ENCODE results near the gene PTPRM.

PTPRM gene

DNA sequence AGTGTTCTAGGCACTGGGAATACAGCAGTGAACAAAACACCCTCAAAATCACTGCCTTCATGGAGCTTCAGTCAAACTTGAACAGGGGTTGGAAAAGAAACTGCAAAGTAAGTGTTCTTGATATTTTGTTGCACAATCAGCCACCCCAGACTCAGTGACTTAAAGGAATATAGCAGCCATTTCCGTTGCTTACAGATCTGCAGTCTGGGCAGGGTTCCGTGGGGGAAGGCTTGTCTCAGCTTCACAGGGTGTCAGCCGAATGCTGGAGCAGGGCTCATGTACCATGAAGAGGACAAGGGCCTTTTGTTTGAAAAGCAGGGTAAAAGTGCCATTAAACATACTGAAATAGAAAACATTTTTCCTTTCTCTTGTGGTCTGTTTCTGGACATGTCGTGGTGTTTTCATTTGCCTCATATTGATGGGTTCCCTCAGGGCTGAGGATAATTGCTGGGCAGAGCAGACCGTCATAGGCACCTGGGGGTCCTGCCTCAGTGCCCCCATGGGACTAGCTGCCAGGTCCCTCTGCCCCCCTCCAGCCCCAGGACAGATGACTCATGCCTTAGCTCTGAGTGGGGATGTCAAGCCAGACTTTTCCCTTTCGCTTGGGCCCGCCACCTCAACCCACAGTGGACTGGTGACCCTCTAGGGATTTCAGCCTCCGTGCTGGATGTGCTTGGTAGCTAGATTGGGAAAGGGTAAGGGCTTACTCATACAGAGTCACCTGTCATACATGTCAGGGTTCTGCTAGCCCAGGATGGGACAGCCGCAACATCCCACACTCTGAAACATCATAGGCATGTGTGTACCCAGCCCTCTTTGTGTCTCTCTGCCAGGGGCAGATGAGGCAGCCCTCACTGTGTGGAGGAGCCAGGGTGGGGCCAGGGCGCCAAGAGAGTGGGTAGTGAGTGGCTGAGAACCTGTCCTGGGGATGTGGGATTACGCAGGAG, 96.5 kb downstream of the PTPRM start:
- DNase-seq (ENCODE audit: low spot score), result no peak
- no peak for FAIRE-seq

DNA sequence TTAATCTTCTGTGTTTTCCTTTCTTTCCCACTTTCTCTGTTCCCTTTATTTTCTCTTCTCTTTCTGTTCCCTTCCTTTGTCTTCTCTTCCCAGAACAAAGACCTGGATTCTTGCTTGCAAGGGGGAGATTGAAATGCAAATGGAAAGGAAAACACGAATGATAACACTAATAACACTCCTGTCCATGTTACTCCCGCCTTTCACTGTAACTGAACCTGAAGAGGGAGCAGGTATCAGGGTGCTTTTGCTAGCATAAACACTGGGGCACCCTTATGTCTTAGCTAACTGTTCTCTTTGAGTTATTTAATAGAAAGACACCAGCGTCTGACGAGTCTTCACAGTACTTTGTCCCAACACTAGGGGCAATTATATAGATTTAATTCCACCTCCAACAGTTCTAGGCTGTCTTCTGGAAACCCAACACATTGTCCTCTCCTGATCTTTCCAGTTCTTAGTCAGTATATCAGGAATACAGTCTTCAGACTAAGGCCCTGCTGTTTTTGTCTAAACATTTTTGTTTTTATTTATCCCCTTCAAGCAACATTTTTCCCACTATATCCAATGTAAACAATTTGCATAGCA, 99.2 kb downstream of the PTPRM start:
- FAIRE-seq (no peak), DNase-seq (ENCODE audit: low spot score) (no peak)

GRCh38 chr18:7668392-7668791, 101.3 kb downstream of the PTPRM start:
- no peak for DNase-seq (ENCODE audit: low spot score)
- FAIRE-seq, result no peak

- DNase-seq (ENCODE audit: low spot score) (no peak), FAIRE-seq (no peak)
Measured at GRCh38 chr18:7669361-7669760, 102.2 kb downstream of the PTPRM start.

DNA sequence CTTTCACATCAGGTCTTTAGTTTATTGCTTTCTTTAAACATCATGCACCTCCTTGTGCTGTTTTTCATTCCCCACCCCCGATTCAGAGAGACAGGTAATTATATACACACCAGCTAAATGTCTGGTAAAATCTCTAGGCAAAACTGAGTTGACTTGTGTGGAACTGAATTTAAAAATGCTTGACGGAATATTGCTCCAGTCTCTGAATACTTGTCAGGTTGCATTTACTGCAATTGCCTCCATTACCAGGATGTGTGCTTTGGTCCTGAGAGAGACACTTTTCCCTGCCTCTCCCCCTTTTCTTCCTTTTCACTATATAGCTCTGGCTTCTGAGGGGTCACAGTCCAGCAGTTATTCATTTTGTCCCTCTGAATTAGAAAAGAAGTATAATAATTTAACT, 104.0 kb downstream of the PTPRM start:
- no peak for DNase-seq (ENCODE audit: low spot score)
- no peak for FAIRE-seq

- no peak for DNase-seq (ENCODE audit: low spot score)
- FAIRE-seq, result no peak
Measured at GRCh38 chr18:7676253-7676873, 109.2 kb downstream of the PTPRM start.

DNA sequence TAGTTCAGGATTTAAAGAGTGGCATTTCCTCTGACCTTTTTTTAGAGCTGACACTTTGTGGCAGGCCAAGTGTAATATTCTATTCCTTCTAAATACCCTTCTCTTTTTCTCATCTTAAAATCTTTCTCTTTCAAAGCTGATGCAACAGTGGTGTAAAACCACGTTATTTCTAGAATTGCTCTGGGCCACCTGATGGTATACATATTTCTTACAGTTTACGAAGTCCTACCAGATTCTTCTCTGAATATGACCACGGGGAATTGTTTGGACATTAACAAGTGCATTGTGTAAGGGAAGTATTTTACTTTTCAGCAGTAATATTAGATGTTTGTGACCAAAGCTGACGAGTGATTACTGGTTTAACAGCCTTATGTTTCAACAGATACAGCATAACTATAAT, 109.9 kb downstream of the PTPRM start:
- FAIRE-seq (no peak), DNase-seq (ENCODE audit: low spot score) (no peak)

GRCh38 chr18:7677424-7677823, 110.3 kb downstream of the PTPRM start:
- no peak for DNase-seq (ENCODE audit: low spot score)
- no peak for FAIRE-seq

- no peak for FAIRE-seq
- no peak for DNase-seq (ENCODE audit: low spot score)
Measured at GRCh38 chr18:7678389-7678788, 111.3 kb downstream of the PTPRM start.

DNA sequence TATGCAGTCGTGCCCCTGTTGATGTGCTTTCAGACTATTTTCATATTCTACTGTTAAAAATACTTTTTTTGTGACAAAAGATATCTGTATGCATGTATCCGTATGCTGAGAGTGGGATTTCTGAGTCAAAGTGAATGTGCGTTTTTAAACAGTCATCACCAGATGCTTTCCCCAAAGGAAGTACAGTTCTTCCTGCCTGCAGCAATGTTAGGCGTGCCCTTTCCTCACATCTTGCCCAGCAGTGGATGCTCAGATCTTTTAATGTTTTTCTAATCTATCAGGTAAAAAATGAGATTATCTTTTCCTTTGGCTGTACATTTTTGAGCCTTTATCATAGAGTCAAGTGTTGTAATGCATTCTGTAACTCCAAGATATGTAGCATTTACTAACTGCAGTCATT, 111.7 kb downstream of the PTPRM start:
- FAIRE-seq (no peak), DNase-seq (ENCODE audit: low spot score) (no peak)

GRCh38 chr18:7681298-7681697, 114.2 kb downstream of the PTPRM start:
- FAIRE-seq (no peak), DNase-seq (ENCODE audit: low spot score) (no peak)

GRCh38 chr18:7682321-7682720, 115.2 kb downstream of the PTPRM start:
- DNase-seq (ENCODE audit: low spot score) (no peak), FAIRE-seq (no peak)

DNA sequence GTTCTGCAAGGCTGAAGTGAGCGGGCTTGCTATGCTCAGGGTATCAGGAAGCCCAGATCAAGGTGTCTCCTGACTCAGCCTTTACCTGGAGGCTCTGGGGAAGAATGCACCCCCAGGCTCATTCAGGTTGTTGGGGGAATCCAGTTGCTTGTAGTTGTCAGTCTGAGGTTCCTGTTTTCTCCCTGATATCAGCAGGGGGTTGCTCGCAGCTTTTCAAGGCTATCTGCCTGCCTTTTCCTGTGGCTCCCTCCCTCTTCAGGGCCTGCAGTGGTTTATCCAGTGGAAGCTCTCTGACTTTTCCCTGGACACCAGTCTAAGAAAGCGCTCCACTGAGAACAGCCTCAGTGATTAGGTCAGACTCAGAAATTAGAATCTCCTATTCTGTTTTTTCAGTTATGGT, 116.6 kb downstream of the PTPRM start:
- DNase-seq (ENCODE audit: low spot score), result no peak

GRCh38 chr18:7684357-7684756, 117.2 kb downstream of the PTPRM start:
- FAIRE-seq, result no peak
- no peak for DNase-seq (ENCODE audit: low spot score)

More for the DNA sequence above, 116.6 kb downstream of the PTPRM start:
- no peak for FAIRE-seq

DNA sequence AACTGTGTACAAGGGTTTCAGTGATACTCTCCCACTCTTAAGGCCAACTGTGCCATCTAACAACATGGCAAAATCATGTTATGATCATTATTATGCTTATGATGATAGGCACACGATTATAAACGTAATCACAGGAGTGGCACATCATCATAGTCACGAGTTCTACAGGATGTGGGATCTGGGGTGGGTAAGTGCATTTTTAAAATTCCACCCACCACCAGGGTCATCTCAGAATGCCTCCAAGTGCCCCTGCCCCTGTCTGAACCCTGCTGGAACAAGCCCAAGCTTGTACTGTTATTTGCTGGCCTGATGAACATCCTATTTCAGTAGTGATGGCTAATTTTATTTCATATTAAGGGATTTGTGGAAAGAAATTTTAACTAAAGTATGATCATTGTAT, 117.8 kb downstream of the PTPRM start:
- FAIRE-seq, result no peak
- DNase-seq (ENCODE audit: low spot score), result no peak

DNA sequence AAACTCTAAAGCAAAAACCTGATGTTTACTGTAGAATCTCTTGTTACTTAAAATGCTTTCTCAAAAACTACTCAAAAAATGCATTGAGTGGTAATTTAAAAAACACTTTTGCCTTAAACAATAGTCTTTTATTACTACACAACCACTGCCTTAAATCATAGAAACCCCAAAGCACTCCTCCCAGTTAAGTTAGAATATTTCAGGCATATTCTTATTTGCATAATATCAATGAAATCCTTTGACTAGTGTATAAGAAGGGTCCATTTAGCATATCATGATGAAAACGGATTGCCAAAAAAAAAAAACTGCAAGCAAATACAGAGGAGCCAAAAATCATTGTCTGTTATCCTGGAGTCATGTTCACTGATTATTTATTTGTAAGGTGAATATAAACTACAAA, 119.2 kb downstream of the PTPRM start:
- DNase-seq (ENCODE audit: low spot score) (no peak), FAIRE-seq (no peak)

DNA sequence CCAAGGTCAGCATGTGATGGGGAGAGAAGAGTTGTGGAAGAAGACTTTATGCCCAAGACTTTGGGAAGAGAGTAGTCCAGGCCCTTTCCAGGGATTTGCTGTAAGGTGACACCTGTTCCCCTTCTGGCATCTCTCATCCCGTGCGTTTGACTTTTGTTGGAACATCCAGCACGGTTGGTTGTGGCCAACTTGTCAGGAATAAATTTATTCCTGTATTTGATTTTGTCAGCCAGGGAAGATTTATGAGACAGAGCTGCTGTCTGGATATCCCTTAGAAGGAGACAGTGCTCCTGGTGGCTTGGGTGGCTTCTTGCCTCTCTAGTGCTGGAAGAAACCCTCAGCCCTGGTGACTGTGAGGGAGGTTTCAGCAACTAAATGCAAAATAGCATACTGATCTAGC, 121.5 kb downstream of the PTPRM start:
- no peak for FAIRE-seq

DNA sequence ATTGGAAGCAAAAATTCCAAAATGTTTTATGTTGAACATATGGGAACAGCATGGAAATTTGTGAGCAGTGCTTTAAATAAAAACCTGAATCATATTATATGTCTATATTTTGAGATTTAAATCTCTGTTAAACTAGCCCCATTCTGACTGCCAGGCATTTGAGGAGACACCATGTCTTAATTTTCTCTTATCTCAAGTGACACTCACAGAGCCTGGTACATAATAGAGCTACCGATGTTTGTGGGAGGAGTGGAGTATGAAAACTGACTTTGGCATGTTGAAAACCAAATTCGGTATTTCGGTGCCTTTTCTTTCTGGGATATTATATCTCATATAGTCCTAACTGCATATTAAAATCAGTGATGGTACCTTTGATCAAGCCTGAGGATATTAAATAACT, 124.1 kb downstream of the PTPRM start:
- DNase-seq (ENCODE audit: low spot score), result no peak
- no peak for FAIRE-seq

More for the DNA sequence above, 121.5 kb downstream of the PTPRM start:
- DNase-seq (ENCODE audit: low spot score), result no peak

DNA sequence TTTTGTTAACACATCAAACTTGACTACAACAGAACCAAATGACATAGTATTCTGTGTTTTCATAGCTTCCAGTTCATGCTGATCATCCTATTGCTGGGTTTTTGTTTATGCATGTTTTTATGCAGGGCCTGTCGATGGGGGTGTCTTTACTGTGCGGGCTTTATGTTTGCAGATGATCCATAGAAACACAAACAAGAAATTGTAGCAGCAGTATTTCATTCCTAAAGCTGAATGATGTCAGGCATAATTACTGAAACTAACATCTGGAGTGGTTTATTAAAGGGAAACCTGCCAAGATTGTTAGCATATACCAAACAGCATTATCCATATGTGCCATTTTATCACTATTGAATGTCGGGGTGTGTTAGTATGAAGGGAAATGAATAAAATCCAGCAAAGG, 129.7 kb downstream of the PTPRM start:
- DNase-seq (ENCODE audit: low spot score) (no peak), FAIRE-seq (no peak)

- no peak for FAIRE-seq
- DNase-seq (ENCODE audit: low spot score), result no peak
Measured at GRCh38 chr18:7697306-7697705, 130.2 kb downstream of the PTPRM start.

DNA sequence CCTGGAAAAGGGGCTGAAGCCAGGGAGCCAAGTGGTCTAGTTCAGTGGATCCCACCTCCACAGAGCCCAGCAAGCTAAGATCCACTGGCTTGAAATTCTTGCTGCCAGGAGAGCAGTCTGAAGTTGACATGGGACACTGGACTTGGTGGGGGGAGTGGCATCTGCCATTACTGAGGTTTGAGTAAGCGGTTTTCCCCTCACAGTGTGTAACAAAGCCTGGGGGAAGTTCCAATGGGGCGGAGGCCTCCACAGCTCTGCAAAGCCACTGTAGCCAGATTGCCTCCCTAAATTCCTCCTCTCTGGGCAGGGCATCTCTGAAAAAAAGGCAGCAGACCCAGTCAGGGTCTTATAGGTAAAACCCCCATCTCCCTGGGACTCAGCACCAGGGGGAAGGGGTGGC, 144.4 kb downstream of the PTPRM start:
- FAIRE-seq, result no peak
- DNase-seq (ENCODE audit: low spot score), result no peak

GRCh38 chr18:7720395-7720794, 153.3 kb downstream of the PTPRM start:
- FAIRE-seq (no peak), DNase-seq (ENCODE audit: low spot score) (no peak)

- no peak for DNase-seq (ENCODE audit: low spot score)
- FAIRE-seq, result no peak
Measured at GRCh38 chr18:7721532-7721931, 154.4 kb downstream of the PTPRM start.
